Astrocyte of the cerebellum (primary cell): ENCODE data around the gene DEAF1.

ENCODE experiments used
- DNase-seq: peaks from one replicate; pipeline ENCODE4 v3.0.0-alpha.2; 2011; ENCODE audit warnings: low read depth
- H3K4me3 ChIP-seq: 2 replicates; pipeline ENCODE4 v1.5.1; 2011; ENCODE audit warnings: mild to moderate bottlenecking, low read depth, low read length, moderate library complexity
- CTCF ChIP-seq: IDR thresholded peaks from 2 replicates; pipeline ENCODE4 v1.5.1; 2012; ENCODE audit warnings: low read length, low read depth, moderate library complexity, mild to moderate bottlenecking; ENCODE audit errors: missing control alignments
- in situ Hi-C: cut with HindIII; loops from 2 replicates; pipeline ENCODE4 v1.10.0; 2017; ENCODE audit warnings: low sequenced_read_pairs

The DEAF1 gene

GRCh38 chr11:623349-623869 lies 71.6 kb downstream of the DEAF1 start:
- TF ChIP-seq CTCF: no peak
- in situ Hi-C loops: no loop called here
- DNase-seq: no peak
- H3K4me3 ChIP-seq: no peak overlapping the region

- in situ Hi-C loops: no loop called here
- no peak for DNase-seq
- TF ChIP-seq CTCF: no peak
- H3K4me3 ChIP-seq: no peak overlapping the region
These were observed 73.2 kb downstream of the DEAF1 start for GRCh38 chr11:621838-622237.

- H3K4me3 ChIP-seq: no peak overlapping the region
- in situ Hi-C loops: no loop called here
- no peak for TF ChIP-seq CTCF
- no peak for DNase-seq
These were observed 73.8 kb downstream of the DEAF1 start for GRCh38 chr11:620935-621814.

GRCh38 chr11:620201-620600 lies 74.8 kb downstream of the DEAF1 start:
- no peak overlapping the region for H3K4me3 ChIP-seq
- DNase-seq: no peak
- no peak for TF ChIP-seq CTCF

GRCh38 chr11:619628-620050 lies 75.4 kb downstream of the DEAF1 start:
- no peak for DNase-seq
- TF ChIP-seq CTCF: no peak
- H3K4me3 ChIP-seq: no peak overlapping the region
- in situ Hi-C loops: no loop called here

More at GRCh38 chr11:620201-620600, 74.8 kb downstream of the DEAF1 start:
- in situ Hi-C loops: no loop called here

GRCh38 chr11:618856-619627 lies 76.0 kb downstream of the DEAF1 start:
- in situ Hi-C loops: no loop called here
- no peak for DNase-seq
- TF ChIP-seq CTCF: no peak
- no peak overlapping the region for H3K4me3 ChIP-seq
